ENCODE results near the gene DUSP16.
A peak's percentile ranks its signal among the peaks of the same experiment; 100 is the strongest.

Gene DUSP16

DNA sequence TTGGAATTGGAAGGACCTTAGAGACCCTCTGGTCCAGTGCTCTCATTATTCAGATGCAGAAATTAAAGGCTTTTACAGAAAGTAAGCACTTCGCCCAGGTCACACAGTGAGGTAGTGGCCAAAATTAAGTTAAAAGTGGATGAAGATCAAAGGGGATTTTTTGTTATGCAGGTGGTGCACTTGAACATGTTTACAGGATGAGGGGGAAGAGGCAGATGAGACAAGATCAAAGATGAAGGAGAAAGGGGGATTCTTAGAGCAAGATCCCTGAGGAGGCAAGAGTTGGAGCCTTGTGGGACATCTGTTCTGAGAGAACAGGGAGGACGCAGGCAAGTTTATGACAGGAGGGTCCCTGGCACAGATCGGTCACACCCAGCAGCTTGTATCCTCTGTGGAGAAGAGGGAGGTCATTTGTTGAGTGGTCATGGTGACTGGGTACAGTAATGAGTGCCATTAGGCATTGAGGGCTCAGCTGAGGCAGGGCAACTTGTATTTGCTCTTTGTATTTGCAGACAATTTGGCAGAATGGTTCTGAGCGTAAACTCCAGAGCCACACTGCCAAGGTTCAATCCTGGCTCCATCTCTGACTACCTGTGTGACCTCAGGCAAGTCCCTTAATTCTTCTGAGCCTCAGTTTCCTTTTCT lies 121.8 kb downstream of the DUSP16 start:
- in situ Hi-C loops (cut with HindIII; ENCODE audit: low pct_ligation_motif_present, low pct_unique_long_range_greater_than_20kb, low sequenced_read_pairs): no loop called here
- no peak for DNase-seq

DNA sequence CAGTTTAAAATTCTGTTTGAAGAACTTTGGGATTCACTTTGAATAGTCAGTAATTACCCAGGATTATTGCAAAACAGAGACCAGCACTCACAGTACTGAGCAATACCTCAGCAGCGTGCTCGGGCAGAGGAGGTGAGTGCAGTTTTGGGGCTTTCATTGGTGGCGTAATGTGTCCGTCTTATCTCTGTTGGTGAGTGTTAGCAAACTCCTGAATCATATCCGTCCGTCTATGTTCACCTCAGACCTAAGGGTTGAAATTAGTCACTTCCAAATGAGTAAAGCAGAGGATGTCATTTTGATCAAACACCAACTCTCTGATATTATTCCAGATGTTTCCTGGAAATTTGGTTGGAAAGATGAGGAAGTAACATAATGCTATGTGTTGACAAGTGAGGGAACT lies 123.0 kb downstream of the DUSP16 start:
- in situ Hi-C loops (cut with HindIII; ENCODE audit: low pct_ligation_motif_present, low pct_unique_long_range_greater_than_20kb, low sequenced_read_pairs): no loop called here
- DNase-seq: no peak

DNA sequence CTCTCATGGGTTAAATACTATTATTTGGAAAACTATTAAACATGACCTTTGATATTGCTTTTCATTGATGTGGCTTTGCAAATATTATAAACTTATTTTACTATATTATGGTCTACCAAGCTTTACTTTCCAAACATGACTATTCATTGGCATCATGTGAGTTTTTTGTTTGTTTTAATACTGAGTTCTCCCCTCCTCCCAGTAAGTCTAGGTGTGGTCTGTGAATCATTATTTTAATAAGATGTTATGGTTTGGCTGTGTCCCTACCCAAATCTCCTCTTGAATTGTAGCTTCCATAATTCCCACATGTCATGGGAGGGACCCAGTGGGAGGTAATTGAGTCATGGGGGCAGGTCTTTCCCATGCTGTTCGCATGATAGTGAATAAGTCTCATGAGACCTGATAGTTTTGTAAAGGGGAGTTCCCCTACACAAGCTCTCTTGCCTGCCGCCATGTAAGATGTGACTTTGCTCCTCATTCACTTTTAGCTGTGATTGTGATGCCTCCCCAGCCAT lies 125.8 kb downstream of the DUSP16 start:
- DNase-seq: no peak
- in situ Hi-C loops (cut with HindIII; ENCODE audit: low pct_ligation_motif_present, low pct_unique_long_range_greater_than_20kb, low sequenced_read_pairs): no loop called here

DNA sequence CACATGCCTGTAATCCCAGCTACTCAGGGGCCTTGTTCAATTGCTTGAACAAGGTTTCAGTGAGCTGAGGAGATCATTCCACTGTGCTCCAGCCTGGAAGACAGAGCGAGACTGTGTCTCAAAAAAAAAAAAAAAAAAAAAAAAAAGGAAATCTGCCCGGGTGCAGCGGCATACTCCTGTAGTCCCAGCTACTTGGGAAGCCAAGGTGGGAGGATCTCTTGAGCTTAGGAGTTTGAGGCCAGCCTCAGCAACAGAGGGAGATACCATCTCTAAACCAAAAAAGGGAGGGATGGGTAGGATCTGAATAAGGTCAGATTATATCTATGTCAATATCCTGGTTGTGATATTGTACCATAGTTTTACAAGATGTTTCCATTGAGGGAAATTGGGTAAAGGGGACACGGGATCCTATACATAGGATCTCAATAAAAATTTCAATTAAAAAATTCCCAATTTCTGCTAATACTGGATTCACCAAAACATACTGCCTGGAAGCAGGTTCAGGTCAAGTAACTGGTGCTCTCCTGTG lies 129.4 kb downstream of the DUSP16 start:
- in situ Hi-C loops (cut with HindIII; ENCODE audit: low pct_ligation_motif_present, low pct_unique_long_range_greater_than_20kb, low sequenced_read_pairs): no loop called here

DNA sequence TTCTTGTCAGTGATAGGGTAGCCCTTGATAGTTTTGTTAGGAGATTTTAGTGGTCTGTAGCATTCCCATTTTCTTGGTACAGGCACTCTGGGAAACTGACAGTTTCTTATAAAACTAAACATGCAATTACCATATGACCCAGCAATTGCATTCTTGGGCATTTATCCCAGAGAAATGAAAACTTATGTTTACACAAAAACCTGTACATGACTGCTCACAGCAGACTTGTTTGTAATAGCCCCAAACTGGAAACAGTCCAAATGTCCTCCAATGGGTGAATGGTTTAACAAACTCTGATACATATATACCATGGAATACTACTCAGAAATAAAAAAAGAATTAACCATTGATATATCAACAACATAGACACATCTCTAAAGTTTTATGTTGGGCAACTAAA lies 130.3 kb downstream of the DUSP16 start:
- in situ Hi-C loops (cut with HindIII; ENCODE audit: low pct_ligation_motif_present, low pct_unique_long_range_greater_than_20kb, low sequenced_read_pairs): no loop called here
- DNase-seq: no peak

More for the DNA sequence above, 129.4 kb downstream of the DUSP16 start:
- DNase-seq: no peak

DNA sequence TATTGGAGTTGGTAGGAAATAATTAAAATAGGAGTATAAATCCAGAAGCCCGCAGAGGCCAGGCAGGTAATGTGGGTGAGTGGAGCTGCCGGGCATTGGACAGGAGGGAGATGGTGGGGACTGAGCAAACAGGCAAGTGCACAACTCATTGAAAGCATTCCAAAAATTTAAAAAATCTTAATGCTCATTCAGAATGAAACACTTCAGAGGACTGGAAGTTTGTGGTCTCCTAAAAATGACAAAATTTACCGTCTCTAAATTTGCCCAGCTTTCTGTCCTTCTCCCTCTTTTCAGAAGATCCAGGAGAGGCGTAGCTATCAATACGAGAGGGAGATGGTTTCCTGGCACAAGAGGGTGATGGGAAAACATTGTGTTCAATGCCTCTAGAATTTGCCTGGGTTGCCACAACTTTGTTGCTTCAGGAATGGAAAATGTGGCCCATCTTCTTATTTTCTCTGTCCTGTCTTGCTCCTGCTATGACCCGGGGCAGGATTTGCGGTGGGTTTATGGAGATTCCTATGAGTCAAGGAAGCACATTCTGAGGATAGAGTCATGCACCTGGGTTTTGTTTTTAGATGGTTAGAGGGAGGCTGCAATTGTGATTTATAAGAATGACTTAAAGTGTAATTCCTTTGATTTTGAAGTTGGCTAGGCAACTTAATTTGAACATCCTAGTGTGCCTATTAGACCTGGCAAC lies 133.6 kb downstream of the DUSP16 start:
- in situ Hi-C loops (cut with HindIII; ENCODE audit: low pct_ligation_motif_present, low pct_unique_long_range_greater_than_20kb, low sequenced_read_pairs): no loop called here
- peak; percentile 19 for DNase-seq

DNA sequence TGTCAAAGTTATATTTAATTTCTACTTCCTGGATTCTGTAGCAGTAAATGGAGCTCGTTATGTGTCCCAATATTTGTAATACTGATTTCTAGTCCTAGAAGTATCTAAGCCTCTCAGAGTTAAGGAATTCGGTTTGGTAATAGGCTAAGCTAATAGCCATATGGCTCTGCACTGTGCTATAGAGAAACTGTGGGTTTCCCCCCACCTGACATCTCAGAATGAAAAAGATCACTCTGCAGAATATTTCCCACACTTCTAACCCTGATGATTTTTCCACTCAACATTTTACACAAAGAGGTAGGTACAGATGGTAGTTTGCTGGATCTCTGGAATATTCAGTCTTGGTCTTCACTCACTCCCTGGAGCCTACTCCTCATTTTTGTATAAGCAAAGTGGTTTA lies 134.6 kb downstream of the DUSP16 start:
- no peak for DNase-seq
- in situ Hi-C loops (cut with HindIII; ENCODE audit: low pct_ligation_motif_present, low pct_unique_long_range_greater_than_20kb, low sequenced_read_pairs): no loop called here

DNA sequence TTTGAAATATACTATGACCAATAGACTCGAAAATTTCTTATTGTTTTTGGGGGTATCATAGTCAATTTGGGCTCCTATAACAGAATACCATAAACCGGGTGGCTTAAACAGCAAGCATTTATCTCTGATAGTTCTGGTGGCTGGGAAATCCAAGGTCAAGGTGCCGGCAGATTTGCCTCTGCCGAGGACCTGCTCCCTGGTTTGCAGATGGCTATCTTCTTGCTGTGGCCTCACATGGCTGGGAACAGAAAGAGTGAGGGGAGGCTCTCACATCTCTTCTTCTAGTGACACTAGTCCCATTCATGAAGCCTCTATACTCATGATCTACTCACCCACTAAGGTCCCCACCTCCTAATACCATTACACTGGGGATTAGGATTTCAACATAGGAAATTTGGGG lies 135.1 kb downstream of the DUSP16 start:
- no peak for DNase-seq
- in situ Hi-C loops (cut with HindIII; ENCODE audit: low pct_ligation_motif_present, low pct_unique_long_range_greater_than_20kb, low sequenced_read_pairs): no loop called here

DNA sequence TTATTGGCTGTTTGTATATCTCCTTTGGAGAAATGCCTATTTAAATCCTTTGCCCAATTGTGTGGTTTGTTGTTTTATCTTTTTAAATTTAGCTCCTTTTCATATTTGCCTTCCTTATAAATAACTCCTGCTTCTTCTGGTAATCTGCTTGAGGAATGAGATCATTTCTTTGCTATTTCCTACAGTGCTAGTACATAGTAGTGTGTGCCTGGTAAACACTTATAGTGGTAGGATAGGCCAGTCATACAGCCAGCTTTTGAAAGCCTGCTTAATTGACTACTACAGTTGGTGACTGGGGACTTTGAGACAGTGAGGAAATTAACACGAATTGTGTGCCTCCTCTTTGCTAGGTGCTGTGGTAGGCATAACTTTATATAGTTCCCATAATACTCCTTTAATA lies 137.0 kb downstream of the DUSP16 start:
- DNase-seq: no peak
- in situ Hi-C loops (cut with HindIII; ENCODE audit: low pct_ligation_motif_present, low pct_unique_long_range_greater_than_20kb, low sequenced_read_pairs): no loop called here

DNA sequence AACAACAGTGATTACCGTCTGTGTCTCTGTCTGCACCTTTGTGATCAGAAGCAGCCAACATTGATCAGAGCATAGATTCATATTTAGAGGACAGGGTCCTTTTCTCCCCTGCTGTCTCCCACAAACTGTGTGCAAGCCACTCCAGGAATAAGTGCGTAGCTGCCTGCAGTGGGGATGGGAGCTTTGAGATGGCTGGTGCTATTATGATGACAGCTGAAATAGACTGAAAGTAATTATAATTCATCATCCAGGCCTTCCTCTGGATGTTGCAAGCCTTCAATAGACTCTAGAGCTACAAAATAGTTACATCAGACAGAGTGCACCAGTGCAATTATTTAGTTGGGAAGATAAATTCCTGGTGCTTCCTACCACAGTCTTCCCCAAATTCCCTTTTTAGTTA lies 137.7 kb downstream of the DUSP16 start:
- in situ Hi-C loops (cut with HindIII; ENCODE audit: low pct_ligation_motif_present, low pct_unique_long_range_greater_than_20kb, low sequenced_read_pairs): no loop called here
- no peak for DNase-seq
